ENCODE data around the gene CSTF1. TPM values are rescaled to one million over a fixed set of nuclear protein-coding genes. Genes with fewer than 3 reads are reported as not detected.

The CSTF1 gene
- total and polyA plus RNA-seq, 2 donors (not counting 3 experiments of a cell fraction or from before 2014, with no cell fraction given): 39.6 to 49.3 TPM

GRCh38 chr20:56412473-56412790, 20.0 kb downstream of the CSTF1 start:
- H4K20me1 ChIP-seq (replicated peaks; ENCODE audit: control insufficient read depth, extremely low read depth, insufficient read depth, low read length): no peaks in the 10 kb centered on the region
- POLR2A ChIA-PET: no interaction called here
- H3K9ac ChIP-seq (replicated peaks; ENCODE audit: extremely low read depth, insufficient read depth, low read length): no peak overlapping the region
- intact Hi-C loops (cut with micrococcal nuclease) (no loop called here), dilution Hi-C loops (cut with MboI; ENCODE audit: extremely low pct_ligation_motif_present, low sequenced_read_pairs) (no loop called here)
- H3K27me3 ChIP-seq (ENCODE audit: control insufficient read depth in 2 of 2, insufficient read depth in 2 of 2, low read length in 2 of 2): no peaks in the 10 kb centered on the region
- H3K4me2 ChIP-seq (ENCODE audit: insufficient read depth, low read length): no peak overlapping the region
- no peaks in the 10 kb centered on the region for H3K9me1 ChIP-seq (replicated peaks; ENCODE audit: control insufficient read depth, extremely low read depth, insufficient read depth, low read length)
- no peak overlapping the region for H3K27ac ChIP-seq (ENCODE audit: insufficient read depth, low read depth, low read length)
- no peaks in the 10 kb centered on the region for H3K9me3 ChIP-seq (replicated peaks; ENCODE audit: control insufficient read depth, insufficient read depth, low read length)
- H3K79me2 ChIP-seq (ENCODE audit: control insufficient read depth, insufficient read depth, low read length): no peaks in the 10 kb centered on the region
- H3K4me1 ChIP-seq (ENCODE audit: control insufficient read depth, extremely low read depth, insufficient read depth, low read length): peaks cover 4% of the 10 kb centered on the region
- no peak for DNase-seq (ENCODE audit: low read depth, low spot score)
- no peak overlapping the region for H3K4me3 ChIP-seq (replicated peaks in 1 of 3; ENCODE audit: insufficient read depth in 1 of 3, low read depth in 1 of 3, low read length in 3 of 3)
- CTCF ChIA-PET: interaction anchor here (0.6 to 2.3 kb wide), 13 partner anchors 8 to 646 kb away, joined by 3 to 11 read pairs (median 4); partner anchors contain the start of genes AURKA, CSTF1 and FAM210B
- H3K36me3 ChIP-seq (ENCODE audit: control insufficient read depth in 2 of 2, extremely low read depth in 1 of 2, insufficient read depth in 2 of 2, low read length in 2 of 2): peaks cover under 1% of the 10 kb centered on the region in 2 experiments
- H2AFZ ChIP-seq (ENCODE audit: low read depth, low read length): no peak overlapping the region
- no TSS peak for BruUV-seq (replicated peaks)
- FAIRE-seq: no peak
- no peak for TF ChIP-seq CTCF (IDR thresholded peaks at IDR 0.05; ENCODE audit: extremely low read depth in 1 of 2, insufficient read depth in 1 of 2, low read depth in 1 of 2, low read length in 2 of 2)

GRCh38 chr20:56412949-56413348, 20.5 kb downstream of the CSTF1 start:
- BruUV-seq (replicated peaks): no TSS peak
- dilution Hi-C loops (cut with MboI; ENCODE audit: extremely low pct_ligation_motif_present, low sequenced_read_pairs): no loop called here
- H3K9me3 ChIP-seq (replicated peaks; ENCODE audit: control insufficient read depth, insufficient read depth, low read length): no peaks in the 10 kb centered on the region
- H4K20me1 ChIP-seq (replicated peaks; ENCODE audit: control insufficient read depth, extremely low read depth, insufficient read depth, low read length): no peaks in the 10 kb centered on the region
- FAIRE-seq (no peak), DNase-seq (ENCODE audit: low read depth, low spot score) (no peak)
- no peaks in the 10 kb centered on the region for H3K36me3 ChIP-seq (ENCODE audit: control insufficient read depth in 2 of 2, extremely low read depth in 1 of 2, insufficient read depth in 2 of 2, low read length in 2 of 2)
- H3K27ac ChIP-seq (ENCODE audit: insufficient read depth, low read depth, low read length): no peak overlapping the region
- ChIA-PET CTCF (interaction anchor here (1.5 to 1.7 kb wide), 2 partner anchors 46 to 56 kb away, joined by 3 to 5 read pairs; no protein-coding TSS in a partner anchor), POLR2A (no interaction called here)
- H2AFZ ChIP-seq (ENCODE audit: low read depth, low read length): no peak overlapping the region
- H3K4me3 ChIP-seq (replicated peaks in 1 of 3; ENCODE audit: insufficient read depth in 1 of 3, low read depth in 1 of 3, low read length in 3 of 3): no peak overlapping the region
- H3K9me1 ChIP-seq (replicated peaks; ENCODE audit: control insufficient read depth, extremely low read depth, insufficient read depth, low read length): no peaks in the 10 kb centered on the region
- no peak overlapping the region for H3K4me2 ChIP-seq (ENCODE audit: insufficient read depth, low read length)
- H3K27me3 ChIP-seq (ENCODE audit: control insufficient read depth in 2 of 2, insufficient read depth in 2 of 2, low read length in 2 of 2): no peaks in the 10 kb centered on the region
- H3K9ac ChIP-seq (replicated peaks; ENCODE audit: extremely low read depth, insufficient read depth, low read length): no peak overlapping the region
- intact Hi-C loops (cut with micrococcal nuclease): no loop called here
- H3K79me2 ChIP-seq (ENCODE audit: control insufficient read depth, insufficient read depth, low read length): no peaks in the 10 kb centered on the region
- H3K4me1 ChIP-seq (ENCODE audit: control insufficient read depth, extremely low read depth, insufficient read depth, low read length): peaks cover 6% of the 10 kb centered on the region
- no peak for TF ChIP-seq FOS (IDR thresholded peaks at IDR 0.05; ENCODE audit: borderline replicate concordance, insufficient read depth, low read length)
- no peak for TF ChIP-seq JUN (IDR thresholded peaks at IDR 0.05; ENCODE audit: borderline replicate concordance, insufficient read depth, insufficient read length, low read depth)
- TF ChIP-seq GATA2 (IDR thresholded peaks at IDR 0.05; ENCODE audit: insufficient read depth, insufficient read length, low read depth, low read length): no peak
- TF ChIP-seq MAX (IDR thresholded peaks at IDR 0.05; ENCODE audit: insufficient read depth, insufficient read length): no peak
- TF ChIP-seq POLR2AphosphoS5 (IDR thresholded peaks at IDR 0.05; ENCODE audit: insufficient read depth, low read depth, low read length): no peak
- TF ChIP-seq EZH2 (IDR thresholded peaks at IDR 0.05; ENCODE audit: borderline replicate concordance, low read depth, low read length, severe bottlenecking): no peak
- TF ChIP-seq CTCF (IDR thresholded peaks at IDR 0.05; ENCODE audit: extremely low read depth in 1 of 2, insufficient read depth in 1 of 2, low read depth in 1 of 2, low read length in 2 of 2): no peak
- TF ChIP-seq MYC (IDR thresholded peaks at IDR 0.05; ENCODE audit: low read depth, low read length): no peak
- TF ChIP-seq POLR2A (IDR thresholded peaks at IDR 0.05; ENCODE audit: low read depth, low read length): no peak
